Breast epithelium (tissue), 4 donors: ENCODE results near the gene NOP10. TPM values are rescaled to one million over a fixed set of nuclear protein-coding genes. Genes with fewer than 3 reads are reported as not detected.

Source experiments
- DNase-seq, 2 donors: peaks; one replicate each; pipeline ENCODE4 v3.0.0-alpha.2; 2019; ENCODE audit warnings: low spot score in 2 of 2
- H3K27ac ChIP-seq, 2 donors: fragments of 200-600 bp; sonication (generic) in 1 of 2; one replicate each; pipeline ENCODE4 v1.5.1; 2016 to 2019; ENCODE audit warnings: mild to moderate bottlenecking in 1 of 2
- H3K27me3 ChIP-seq, 2 donors: fragments of 200-600 bp; sonication (generic) in 1 of 2; one replicate each; pipeline versions ENCODE4 v1.5.1 to v1.6.0; 2017 to 2019; ENCODE audit warnings: control low read depth in 1 of 2, mild to moderate bottlenecking in 1 of 2
- H3K36me3 ChIP-seq: fragments of 200-600 bp; one replicate; pipeline ENCODE4 v1.5.1; 2019
- H3K4me1 ChIP-seq, 2 donors: fragments of 200-600 bp; sonication (generic); one replicate each; pipeline ENCODE4 v1.5.1; 2016 to 2019; ENCODE audit warnings: control low read depth in 1 of 2
- H3K4me3 ChIP-seq, 3 donors: fragments of 200-600 bp; sonication (generic); 1 replicate in 2 of 3; 2 replicates in 1 of 3; pipeline ENCODE4 v1.5.1; 2016 to 2019; ENCODE audit warnings: mild to moderate bottlenecking in 3 of 3, moderate library complexity in 2 of 3
- H3K9me3 ChIP-seq, 2 donors: fragments of 200-600 bp; sonication (generic) in 1 of 2; one replicate each; pipeline ENCODE4 v1.5.1; 2016 to 2019; ENCODE audit warnings: control low read depth in 1 of 2
- POLR2A ChIP-seq: fragments of 450-650 bp; IDR thresholded peaks from one replicate; pipeline ENCODE4 v1.6.1; 2016; ENCODE audit warnings: antibody characterized with exemption, mild to moderate bottlenecking, moderate library complexity
- POLR2AphosphoS5 ChIP-seq, 3 donors: sonication (generic); formaldehyde crosslinking; IDR thresholded peaks; one replicate each; pipeline ENCODE4 v1.6.1; 2017; ENCODE audit warnings: antibody characterized with exemption in 3 of 3
- intact Hi-C: fragments of 100-400 bp; cut with DNase I; formaldehyde crosslinking; loops from one replicate; pipeline ENCODE4 v1.15.1; 2023; ENCODE audit warnings: low total_unique reads
- total RNA-seq, 3 donors: library from RNA; depleted of rRNA; stranded (reverse); fragments of >200 nt; gene quantifications; one replicate each; pipeline ENCODE4 v1.1.0, GENCODE V29; 2016
- TF ChIP-seq, protein P1 (sequence below), 3 donors: fragments of 450-650 bp; IDR thresholded peaks; one replicate each; pipeline ENCODE4 v1.5.1; 2016 to 2017; ENCODE audit warnings: antibody characterized with exemption in 3 of 3, mild to moderate bottlenecking in 3 of 3, moderate library complexity in 3 of 3

The NOP10 gene
- total RNA-seq, 3 donors from 2014 or later = 108 to 135 (median 130) TPM

DNA sequence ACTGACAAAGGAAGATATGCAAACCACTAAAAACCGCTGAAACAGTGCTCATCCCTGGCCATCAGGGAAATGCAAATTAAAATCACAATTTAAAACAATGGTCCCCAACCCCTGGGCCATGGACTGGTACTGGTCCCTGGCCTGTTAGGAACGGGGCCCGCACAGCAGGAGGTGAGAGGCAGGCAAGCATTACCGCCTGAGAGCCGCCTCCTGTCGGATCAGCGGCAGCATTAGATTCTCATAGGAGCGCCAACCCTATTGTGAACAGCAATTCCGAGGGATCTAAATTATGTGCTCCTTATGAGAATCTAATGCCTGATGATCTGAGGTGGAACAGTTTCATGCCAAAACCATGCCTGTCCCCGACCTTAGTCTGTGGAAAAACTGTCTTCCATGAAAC lies 19.7 kb downstream of the NOP10 start:
- Histone ChIP-seq H3K4me1 (no peaks in the 10 kb centered on the region), H3K36me3 (no peaks in the 10 kb centered on the region), H3K4me3 (no peak overlapping the region), H3K9me3 (no peaks in the 10 kb centered on the region), H3K27ac (no peak overlapping the region), H3K27me3 (no peaks in the 10 kb centered on the region)
- no peak for DNase-seq
- intact Hi-C loops = no loop called here
- TF ChIP-seq POLR2A = no peak
- TF ChIP-seq, protein P1, sequence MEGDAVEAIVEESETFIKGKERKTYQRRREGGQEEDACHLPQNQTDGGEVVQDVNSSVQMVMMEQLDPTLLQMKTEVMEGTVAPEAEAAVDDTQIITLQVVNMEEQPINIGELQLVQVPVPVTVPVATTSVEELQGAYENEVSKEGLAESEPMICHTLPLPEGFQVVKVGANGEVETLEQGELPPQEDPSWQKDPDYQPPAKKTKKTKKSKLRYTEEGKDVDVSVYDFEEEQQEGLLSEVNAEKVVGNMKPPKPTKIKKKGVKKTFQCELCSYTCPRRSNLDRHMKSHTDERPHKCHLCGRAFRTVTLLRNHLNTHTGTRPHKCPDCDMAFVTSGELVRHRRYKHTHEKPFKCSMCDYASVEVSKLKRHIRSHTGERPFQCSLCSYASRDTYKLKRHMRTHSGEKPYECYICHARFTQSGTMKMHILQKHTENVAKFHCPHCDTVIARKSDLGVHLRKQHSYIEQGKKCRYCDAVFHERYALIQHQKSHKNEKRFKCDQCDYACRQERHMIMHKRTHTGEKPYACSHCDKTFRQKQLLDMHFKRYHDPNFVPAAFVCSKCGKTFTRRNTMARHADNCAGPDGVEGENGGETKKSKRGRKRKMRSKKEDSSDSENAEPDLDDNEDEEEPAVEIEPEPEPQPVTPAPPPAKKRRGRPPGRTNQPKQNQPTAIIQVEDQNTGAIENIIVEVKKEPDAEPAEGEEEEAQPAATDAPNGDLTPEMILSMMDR (IDR thresholded peaks at IDR 0.05) = no peak
- no peak for TF ChIP-seq POLR2AphosphoS5 (IDR thresholded peaks at IDR 0.05)

DNA sequence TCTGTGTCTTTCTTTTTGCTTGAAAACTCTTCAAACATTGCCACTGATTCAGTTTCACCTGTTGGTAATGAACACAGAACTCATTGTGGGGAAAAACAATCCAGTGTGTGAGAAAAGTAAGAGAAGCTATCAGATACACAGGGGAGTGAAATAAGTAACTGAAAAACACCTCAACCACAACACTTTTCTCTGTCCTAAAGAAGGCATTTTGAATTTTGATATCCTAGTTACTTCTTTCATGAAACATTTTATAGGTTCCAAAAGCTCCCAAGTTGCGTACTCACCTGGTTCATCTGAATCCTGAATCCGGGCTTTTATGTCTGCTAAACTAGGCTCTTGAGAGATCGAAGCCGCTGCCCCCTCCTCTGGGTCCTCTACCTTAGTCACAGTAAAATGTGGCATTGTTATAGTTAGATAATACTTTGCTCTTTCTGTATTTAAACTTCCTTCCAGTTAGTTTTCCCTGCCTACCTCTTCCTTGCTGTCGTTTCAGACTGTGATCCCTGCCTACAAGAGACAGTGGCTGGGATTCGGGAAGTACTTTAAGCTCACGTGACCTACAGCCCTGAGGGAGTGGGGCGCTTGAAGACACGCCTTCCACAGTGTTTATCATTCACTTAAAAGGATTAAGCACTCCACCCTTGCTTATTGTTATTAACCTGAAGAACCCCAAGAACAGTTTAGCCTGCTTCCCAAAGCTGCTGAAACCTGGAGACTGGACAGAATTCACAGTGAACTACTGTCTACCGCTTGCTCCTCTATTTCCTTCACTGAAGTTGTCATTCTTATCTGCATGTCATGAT lies 24.5 kb downstream of the NOP10 start:
- no peaks in the 10 kb centered on the region for H3K4me1 ChIP-seq
- H3K9me3 ChIP-seq = no peaks in the 10 kb centered on the region
- TF ChIP-seq, protein P1 (IDR thresholded peaks at IDR 0.05) = no peak
- TF ChIP-seq POLR2A = no peak
- no peak for TF ChIP-seq POLR2AphosphoS5 (IDR thresholded peaks at IDR 0.05)
- DNase-seq = peak; percentile 63 to 64
- intact Hi-C loops = no loop called here
- H3K4me3 ChIP-seq = peak overlapping the region; percentile 54 to 69 (median 55)
- H3K27ac ChIP-seq = peak overlapping the region; percentile 72 to 76
- H3K36me3 ChIP-seq = no peaks in the 10 kb centered on the region
- no peaks in the 10 kb centered on the region for H3K27me3 ChIP-seq

DNA sequence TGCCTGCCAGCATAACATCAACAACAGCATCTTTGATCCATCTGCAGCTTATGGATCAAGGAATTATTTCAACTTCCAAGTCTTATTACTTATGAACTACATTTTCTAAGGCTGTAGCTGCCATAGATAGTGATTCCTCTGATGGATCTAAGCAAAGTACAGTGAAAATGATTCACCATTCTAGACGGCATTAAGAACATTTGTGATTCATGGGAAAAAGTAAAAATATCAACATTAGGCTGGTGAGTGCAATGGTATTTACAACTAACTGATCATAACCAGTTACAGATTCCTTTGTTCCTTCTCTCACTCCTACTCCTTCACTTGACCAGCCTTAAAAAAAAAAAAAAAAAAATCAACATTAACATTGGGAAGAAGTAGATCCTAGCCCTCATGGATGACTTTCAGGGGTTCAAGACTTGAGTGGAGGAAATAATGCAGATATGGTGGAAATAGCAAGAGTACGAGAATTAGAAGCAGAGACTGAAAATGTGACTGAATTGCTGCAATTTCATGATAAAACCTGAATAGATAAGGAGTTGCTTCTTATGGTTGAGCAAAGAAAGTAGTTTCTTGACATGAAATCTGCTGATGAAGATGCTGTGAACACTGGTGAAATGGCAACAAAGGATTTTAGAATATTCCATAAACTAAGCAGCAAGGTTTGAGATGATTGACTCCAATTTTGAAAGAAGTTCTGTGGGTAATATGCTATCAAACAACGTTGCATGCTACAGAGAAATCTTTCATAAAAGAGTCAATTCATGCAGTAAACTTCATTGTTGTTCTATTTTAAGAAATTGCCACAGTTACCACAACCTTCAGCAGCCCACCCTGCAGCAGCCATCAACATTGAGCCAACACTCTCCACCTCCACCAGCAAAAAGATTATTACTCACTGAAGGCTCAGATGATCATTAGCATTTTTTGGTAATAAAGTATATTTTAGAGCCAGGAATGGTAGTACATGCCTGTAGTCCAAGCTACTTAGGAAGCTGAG lies 28.1 kb downstream of the NOP10 start:
- no peak overlapping the region for H3K27ac ChIP-seq
- H3K27me3 ChIP-seq = no peaks in the 10 kb centered on the region
- no peaks in the 10 kb centered on the region for H3K4me1 ChIP-seq
- TF ChIP-seq POLR2A = no peak
- TF ChIP-seq POLR2AphosphoS5 (IDR thresholded peaks at IDR 0.05) = no peak
- TF ChIP-seq, protein P1 (IDR thresholded peaks at IDR 0.05) = no peak
- H3K36me3 ChIP-seq = no peaks in the 10 kb centered on the region
- no peaks in the 10 kb centered on the region for H3K9me3 ChIP-seq
- DNase-seq = no peak
- intact Hi-C loops = no loop called here
- no peak overlapping the region for H3K4me3 ChIP-seq

DNA sequence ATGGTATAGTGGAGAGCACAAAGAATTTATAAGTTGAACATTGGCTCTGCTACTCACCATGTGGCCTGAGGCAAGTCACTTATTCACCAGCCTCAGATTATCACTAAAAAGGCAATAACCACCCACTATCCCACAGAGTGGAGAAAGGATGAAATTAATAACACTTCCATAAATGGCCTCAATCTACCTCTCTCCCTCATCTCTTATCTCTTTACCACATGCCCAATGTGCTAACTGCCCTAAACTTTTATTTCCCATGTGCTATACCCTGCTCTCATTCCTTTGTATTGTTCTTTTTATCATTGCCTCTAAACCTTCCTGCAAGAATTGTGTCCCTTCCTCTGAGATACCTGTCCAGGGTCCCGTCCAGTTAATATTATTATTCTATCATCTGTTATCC lies 31.4 kb downstream of the NOP10 start:
- TF ChIP-seq POLR2A (no peak), POLR2AphosphoS5 (IDR thresholded peaks at IDR 0.05) (no peak)
- TF ChIP-seq, protein P1 (IDR thresholded peaks at IDR 0.05) = no peak

More for the DNA sequence above, 31.4 kb downstream of the NOP10 start:
- no peak for DNase-seq
- H3K36me3 ChIP-seq = no peaks in the 10 kb centered on the region
- intact Hi-C loops = no loop called here
- H3K9me3 ChIP-seq = no peaks in the 10 kb centered on the region
- H3K27ac ChIP-seq = no peak overlapping the region
- H3K4me1 ChIP-seq = no peaks in the 10 kb centered on the region
- H3K4me3 ChIP-seq = no peak overlapping the region
- H3K27me3 ChIP-seq = no peaks in the 10 kb centered on the region
